Ecto neural progenitor cell (in vitro differentiated cells): ENCODE measurements around the gene GINS3.

Experiments
- DNase-seq: peaks from one replicate; pipeline ENCODE4 v3.0.0-alpha.2; 2018; ENCODE audit warnings: low spot score

Gene GINS3

DNA sequence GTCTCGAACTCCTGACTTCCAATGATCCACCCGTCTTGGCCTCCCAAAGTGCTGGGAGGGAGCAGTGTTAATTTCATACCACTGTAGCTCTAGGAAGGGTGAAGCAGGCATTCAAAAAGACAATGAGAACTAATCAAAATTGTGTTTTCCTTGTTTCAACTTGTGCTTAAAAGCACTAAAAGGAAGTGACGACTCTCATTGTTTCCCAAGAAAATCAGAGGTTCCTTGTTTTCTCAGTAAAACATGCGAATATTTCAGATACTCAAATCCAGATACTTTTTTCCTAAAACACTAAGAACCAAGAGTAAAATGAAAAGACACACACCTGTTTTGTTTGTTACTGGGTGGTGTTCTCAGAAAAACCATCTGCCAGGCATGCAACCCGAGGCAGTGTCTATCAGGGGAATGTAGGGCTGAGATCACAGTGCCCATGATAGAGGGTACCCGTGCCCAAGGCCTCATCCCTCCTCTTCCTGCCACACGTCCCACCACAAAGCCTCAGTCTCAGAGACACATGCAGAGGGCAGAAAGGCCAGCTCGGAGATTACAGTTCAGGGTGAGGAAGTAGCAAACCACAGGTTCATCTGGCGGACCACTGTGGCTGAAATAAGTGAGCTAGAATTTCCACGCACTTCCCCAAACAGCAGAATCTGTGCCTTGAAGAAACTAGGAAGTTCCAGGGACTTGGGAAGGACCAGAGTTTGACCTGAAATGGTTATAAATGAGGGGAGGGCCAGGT is 33.7 kb downstream of the GINS3 start:
- no peak for DNase-seq

DNA sequence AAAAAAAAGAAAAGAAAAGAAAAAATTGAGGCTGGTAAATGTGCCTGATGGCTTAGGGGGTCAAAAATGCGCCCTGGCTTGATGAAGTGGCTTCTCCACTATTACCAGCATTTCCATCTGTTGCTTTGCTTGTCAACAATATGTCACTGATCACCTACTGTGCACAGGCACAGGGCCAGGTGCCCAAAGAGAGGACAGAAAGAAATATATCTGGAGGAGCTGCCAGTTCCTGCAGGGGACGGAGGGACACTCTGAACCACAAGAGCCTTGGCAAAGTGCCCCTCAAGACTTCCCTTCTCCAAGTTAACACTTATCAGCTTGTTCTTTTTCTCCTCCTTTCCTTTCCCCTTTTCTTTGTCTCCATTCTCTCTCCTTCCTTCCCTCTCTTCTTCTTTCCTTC is 34.7 kb downstream of the GINS3 start:
- no peak for DNase-seq

DNA sequence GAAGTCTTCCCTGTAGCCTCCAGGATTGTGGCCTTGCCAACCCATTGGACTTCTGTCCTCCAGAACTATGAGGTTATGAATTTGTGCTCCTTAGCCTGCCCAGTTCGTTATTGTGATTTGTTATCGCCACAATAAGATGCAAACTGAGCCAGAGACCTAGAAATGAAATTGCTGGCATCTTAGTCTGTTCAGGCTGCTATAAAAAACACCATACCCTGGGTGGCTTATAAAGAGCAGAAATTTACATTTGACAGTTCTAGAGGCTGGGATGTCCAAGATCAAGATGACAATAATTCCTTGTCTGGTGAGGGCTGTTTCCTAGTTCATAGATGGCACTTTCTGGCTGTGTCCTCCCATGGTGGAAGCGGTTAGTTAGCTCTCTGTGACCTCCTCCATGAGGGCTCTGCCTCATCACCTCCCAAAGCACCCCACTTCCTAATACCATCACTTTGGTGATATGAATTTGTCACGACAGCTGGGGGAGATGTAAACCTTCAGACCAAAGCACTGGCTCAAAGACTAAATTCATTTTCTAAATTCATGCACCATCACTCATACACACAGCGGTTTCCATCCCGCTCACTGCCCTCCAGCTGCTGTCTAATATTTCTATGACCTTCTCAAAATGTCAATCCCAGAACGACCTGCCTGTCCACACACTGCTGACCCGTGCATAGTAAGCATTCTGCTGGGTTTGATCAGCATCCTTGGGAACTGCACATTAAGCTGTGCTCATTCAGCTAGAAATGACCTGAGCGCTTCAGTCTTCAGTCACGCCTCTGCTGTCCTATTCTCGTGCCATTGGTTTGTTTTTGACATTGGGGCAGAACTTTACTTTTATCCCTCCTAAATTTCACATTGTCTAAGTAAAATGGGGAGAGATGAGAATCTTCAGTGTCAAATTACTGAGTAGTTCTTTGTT is 36.6 kb downstream of the GINS3 start:
- no peak for DNase-seq

DNA sequence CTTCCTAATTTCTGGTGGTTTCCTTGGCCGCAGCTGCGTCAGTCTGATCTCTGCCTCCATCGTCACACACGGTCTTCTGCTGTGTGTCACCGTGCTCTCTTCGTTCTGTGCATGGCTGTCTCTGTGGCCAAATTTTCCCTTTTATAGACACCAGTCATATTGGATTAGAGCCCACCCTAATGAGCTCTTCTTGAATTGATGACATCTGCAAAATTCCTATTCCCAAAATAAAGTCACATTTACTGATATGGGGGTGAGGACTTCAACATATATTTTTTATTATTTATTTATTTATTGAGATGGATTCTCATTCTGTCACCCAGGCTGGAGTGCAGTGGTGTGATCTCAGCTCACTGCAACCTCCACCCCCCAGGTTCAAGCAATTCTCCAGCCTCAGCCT is 38.4 kb downstream of the GINS3 start:
- DNase-seq: no peak

DNA sequence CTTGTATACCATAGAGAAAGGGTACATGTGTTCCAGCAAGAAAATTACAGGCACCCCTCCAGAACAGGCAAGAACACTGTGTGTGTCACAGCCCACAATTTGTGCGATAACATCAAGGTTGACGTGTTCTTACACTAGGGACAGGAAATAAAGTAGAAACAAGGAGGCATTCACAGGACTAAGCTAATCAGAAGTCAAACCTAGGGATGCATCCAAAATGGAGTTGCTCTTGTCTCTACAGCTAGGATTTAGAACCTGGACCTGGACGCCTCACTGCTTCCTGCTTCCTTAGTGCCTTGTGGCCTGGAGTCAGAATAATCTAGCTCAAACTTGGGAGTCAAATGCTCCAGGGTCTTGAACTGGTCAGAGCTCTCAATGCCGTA is 41.3 kb downstream of the GINS3 start:
- DNase-seq: no peak

DNA sequence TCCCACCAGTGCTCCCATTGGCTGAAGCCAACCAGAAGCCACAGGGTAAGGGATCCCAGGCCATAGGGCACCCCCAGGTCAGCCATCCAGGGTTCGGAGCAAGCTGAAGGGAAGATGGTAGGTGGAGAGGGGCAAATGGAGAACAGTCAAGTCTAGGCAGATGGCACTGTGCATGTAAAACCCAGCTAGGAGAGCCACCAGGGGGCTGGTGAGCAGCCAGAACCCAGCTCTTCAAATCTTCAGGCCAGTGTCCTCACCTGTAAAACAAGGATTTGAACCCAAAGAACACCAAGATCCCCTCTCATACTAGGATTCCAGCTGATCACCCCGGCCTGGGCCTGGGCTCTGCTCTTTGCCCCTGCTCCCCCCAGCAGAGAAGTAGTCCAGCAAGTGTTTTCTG is 43.5 kb downstream of the GINS3 start:
- DNase-seq: no peak

DNA sequence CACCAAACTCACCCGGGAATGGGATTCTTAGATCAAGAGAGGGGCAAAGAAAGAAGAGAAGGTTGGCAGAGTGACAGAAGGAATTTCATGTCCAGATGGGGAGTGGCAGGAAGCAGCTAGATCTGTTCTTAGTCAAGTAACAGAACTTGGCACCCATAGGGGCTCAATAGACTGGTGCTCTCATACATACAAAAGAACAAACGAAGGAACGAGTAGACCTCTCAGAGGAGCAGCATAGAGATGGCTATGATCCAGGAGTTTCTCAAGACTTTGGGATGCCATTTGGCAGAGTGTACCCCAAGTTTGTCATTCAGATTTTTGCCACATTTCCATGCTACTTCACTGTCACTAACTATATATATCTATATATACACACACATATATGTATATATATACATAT is 47.9 kb downstream of the GINS3 start:
- DNase-seq: no peak

DNA sequence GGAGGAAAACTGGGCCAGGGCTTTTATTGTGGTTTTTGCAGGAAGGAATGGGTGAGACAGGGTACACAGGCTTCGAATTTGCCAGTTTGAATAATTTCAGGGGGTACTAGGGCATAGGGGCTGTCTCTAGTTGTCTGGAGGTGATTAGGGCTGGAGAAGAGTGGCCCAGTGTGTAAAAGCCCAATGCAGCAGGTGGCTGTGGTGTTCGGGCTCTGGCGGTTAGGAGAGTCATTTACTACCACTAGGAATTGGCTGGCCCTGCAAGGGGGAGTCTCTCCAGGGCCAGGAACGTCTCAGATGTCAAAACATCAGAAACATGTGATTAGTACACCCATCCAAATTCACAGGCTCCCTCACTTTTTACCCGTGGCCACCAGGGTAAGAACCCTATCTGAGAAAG is 50.3 kb downstream of the GINS3 start:
- no peak for DNase-seq

DNA sequence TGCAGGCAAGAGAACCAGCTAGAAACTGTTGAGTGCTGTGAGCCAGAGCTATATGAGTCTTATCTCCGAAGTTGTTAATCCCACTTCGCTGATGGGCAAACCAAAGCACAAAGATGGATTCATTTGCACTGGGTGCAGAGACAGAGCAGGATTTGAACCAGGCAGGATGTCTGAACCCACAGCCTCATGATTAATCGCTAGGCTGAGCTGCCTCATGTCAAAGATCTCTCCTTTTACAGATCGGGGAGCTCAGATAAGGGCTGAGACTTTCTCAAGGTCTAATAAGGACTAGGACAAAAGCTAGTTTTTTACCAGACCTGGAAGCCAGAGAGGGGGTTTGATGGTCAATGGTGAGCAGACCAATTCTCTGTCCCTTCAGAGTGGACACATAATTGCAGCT is 51.5 kb downstream of the GINS3 start:
- no peak for DNase-seq

DNA sequence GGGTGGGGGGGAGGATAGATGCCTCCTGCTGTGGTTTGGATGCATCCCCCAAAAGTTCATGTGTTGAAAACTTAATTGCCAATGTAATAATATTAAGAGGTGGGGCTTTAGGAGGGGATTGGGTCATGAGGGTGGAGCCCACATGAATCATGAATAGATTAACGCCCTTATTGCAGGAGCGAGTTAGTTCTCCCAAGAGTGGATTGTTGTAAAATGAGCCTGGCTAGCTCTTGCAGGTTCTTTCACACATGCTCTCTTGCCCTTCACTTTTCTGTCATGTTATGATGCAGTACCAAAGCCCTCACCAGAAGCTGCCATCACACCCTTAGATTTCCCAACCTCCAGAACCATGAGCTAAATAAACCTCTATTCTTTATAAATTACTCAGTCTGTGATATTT is 52.0 kb downstream of the GINS3 start:
- no peak for DNase-seq

DNA sequence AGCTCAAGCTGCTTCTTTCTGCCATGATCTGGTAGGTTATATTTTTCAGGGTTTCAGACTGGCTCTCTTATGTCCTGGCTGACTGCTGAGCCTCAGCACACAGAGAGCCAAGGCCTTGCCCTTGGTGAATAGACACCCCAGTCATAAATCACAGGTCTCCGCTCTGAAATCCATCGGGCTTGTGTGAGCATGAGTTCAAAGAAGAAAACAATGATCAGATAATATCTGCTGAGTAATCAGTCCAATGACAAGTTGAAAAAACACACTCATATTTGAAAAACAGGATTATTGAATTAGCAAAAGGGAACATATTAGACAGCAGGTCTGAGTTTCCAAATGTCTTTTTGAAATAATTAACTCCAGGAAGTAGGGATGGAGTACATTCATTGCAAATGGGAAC is 56.6 kb downstream of the GINS3 start:
- DNase-seq: no peak

DNA sequence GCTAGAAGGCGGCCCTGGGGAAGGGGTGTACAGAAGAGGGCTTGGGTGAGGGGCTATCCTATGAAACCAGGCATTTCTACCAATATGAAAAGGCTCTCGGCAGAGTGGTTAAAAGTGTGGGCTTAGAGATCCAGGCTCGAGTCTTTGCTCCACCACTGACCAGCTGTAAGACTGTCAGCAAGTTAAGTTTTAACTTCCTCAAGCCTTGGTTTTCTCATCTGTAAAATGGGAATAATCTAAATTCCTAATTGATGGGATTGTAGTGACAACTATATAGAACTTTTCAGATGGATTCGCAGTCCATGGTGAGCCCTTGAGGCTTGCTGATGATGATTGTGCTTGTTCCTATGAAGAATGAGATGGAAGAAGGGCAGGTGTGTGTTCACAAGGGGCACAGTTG is 57.0 kb downstream of the GINS3 start:
- no peak for DNase-seq

DNA sequence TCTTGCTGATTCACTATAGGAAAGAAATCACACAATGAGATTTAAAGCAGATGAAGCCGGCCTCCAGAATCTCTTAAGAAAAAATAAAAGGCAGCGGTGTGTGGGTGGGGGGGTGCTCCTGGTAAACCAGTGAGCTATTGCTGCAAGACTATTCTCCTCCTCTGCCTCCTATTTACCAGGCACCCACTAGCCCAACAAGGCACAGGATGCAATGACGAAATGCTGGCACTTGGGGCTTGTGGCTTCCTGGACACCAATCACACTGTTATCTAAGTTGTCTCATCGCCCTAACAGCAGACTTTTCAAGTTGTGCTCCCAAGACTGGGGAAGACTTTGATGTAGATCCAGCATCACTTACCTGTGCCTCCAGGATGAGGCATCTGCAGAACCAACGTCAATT is 57.5 kb downstream of the GINS3 start:
- no peak for DNase-seq

DNA sequence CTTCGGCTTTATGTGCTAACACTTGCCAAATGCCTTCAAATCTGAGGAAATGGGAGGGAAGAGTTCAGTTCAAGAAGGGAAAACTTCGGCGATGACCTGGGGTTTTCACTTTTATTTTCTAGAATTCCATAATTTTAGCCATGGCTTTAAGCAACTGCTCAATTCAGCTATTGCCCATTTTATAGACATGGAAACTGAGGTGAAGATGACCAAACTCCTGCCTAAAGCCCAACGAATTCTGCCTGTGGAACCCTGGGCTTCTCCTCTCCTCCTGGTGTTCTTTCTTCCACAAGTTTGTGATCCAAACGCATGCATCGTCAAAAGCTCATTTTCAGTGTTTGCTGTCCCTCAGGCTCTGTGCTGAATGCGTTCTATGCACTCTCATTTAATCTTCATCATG is 58.3 kb downstream of the GINS3 start:
- DNase-seq: no peak

DNA sequence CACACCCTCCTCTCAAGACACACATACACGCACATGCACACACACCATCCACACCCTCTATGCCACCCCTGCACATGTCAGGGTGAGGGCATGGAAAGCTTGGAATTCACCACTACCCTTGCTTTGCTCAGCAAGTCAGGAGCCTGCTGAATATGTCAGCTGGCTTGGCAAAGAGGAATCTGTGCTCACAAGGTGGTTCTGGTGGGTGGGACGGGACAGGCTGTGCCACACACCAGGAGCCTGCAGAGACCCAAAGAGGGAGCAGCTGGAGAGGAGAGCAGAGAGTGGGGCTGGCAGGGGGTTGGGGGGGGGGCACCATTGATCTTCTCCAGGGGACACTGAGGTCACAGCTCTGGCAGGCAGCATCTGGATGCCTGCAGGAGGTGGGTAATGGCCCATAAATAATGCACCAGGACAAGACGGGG is 59.0 kb downstream of the GINS3 start:
- no peak for DNase-seq

DNA sequence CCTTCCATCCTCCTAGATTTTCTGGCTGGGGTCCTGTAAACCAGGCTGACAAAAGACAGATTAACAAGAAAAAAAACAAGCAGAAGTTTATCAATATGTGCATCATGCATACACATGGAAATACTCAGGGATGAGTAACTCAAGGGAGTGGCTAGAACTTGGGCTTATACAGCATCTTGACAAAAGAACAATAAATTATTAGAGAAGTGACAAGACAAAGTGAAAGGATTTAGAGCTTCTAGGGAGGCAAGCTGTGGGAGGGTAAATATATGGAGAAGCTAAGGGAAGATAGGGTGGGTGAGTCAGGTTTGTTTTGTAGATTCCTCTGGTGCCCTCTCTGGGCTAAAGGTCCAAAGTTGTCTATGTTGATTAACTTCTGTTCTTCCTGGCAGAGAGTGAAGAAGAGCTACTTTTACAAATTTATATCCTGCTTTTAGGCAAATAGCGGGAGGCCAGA is 59.7 kb downstream of the GINS3 start:
- no peak for DNase-seq

DNA sequence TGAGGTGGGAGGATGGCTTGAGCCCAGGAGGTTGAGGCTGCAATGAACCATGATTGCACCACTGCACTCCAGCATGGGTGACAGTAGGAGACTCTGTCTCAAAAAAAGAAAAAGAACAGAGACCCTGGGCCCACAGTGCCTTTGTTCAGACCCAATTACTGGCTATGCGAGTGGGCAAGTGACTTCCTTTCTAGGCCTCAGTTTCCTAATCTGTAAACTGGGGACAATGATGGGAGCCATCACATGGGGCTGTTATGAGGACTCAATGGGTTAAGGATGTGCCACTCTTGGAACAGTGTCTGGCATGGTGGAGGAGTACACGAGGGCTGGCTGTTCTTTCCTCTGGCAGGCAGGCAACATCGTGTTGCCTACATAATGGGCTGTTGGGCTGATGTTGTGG is 60.4 kb downstream of the GINS3 start:
- DNase-seq: no peak

DNA sequence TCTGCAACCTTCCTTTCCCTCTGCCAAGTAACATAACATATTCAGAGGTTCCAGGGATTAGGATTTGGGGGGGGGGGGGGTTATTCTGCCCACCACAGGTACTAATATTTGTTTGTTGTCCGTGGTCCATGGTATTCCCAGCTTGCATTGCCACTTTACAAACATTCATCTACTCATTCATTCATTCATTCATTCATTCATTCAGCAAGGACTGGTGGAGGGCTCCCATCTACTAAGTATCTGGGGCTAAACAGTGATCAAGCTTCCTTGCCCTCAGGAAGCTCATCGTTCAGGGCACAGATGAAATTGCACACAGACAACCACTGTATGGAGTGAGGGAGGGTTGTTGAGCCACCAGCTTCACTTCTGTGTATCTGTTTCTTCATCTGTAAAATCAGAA is 61.9 kb downstream of the GINS3 start:
- DNase-seq: no peak

DNA sequence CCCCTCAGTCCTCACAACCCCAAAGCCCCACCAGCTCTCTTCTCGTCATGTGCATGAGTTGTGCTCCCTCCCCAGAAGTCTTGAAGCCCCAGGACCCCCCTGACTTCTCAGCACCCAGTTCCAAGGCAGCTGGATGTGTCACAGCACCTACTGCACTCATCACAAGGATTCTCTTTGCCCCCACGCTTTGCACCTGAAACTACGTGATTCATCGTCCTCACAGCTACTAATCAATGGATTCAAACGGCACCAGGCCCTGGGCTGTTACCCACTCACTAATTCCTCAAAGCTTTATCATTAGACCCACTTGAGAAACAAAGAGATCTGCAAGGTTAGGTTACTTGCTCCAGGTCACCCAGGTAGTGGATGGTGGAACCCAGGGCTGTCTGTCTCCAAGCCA is 62.6 kb downstream of the GINS3 start:
- no peak for DNase-seq
